Pancreas (tissue), 10 donors: Measurements from ENCODE around the gene C11orf86. TPM values are rescaled to one million over a fixed set of nuclear protein-coding genes. Genes with fewer than 3 reads are reported as not detected.

Experiments used
- ATAC-seq, 4 donors: fragments of 200-7000 bp; cut with Tn5 transposase; one replicate each; pipeline versions ENCODE4 v1.8.0 to v1.9.1; 2020; ENCODE audit warnings: mild to moderate bottlenecking in 4 of 4, moderate library complexity in 4 of 4
- DNase-seq, 6 donors: peaks; one replicate each; pipeline ENCODE4 v3.0.0-alpha.2; 2020
- FAIRE-seq: peaks from 2 replicates; lab custom pipeline; 2012; peaks lifted over from hg19 to GRCh38; lab: Jason Lieb, UNC
- H3K27ac ChIP-seq, 4 donors: fragments of 200-600 bp; sonication (generic); 1 replicate in 3 of 4; 2 replicates in 1 of 4; pipeline versions ENCODE4 v1.5.0 to v1.8.0; 2020
- H3K27me3 ChIP-seq, 4 donors: fragments of 200-600 bp; one replicate each; pipeline ENCODE4 v1.8.0; 2021
- H3K36me3 ChIP-seq, 3 donors: fragments of 200-600 bp; sonication (generic) in 1 of 3; one replicate each; pipeline versions ENCODE4 v1.5.0 to v1.8.0; 2020 to 2021
- H3K4me1 ChIP-seq, 3 donors: fragments of 200-600 bp; one replicate each; pipeline ENCODE4 v1.8.0; 2021
- H3K4me3 ChIP-seq, 4 donors: fragments of 200-600 bp; sonication (generic) in 2 of 4; one replicate each; pipeline versions ENCODE4 v1.5.0 to v1.8.0; 2020 to 2021
- H3K9me3 ChIP-seq, 4 donors: fragments of 200-600 bp; one replicate each; pipeline ENCODE4 v1.8.0; 2021
- CTCF ChIP-seq, 4 donors: fragments of 200-600 bp; sonication (generic) in 3 of 4; IDR thresholded peaks; one replicate each; pipeline versions ENCODE4 v1.5.0 to v1.8.0; 2021; ENCODE audit warnings: antibody characterized with exemption in 4 of 4
- WGBS, 2 donors: extraction: QIAGEN DNeasy Blood & Tissue Kit; methylation state at CpG; one replicate each; pipeline ENCODE4 v1.1.7; 2013; 5-methylcytosine and 5-hydroxymethylcytosine counted together
- intact Hi-C, 3 donors: fragments of 100-400 bp; cut with DNase I; formaldehyde crosslinking; loops; one replicate each; pipeline versions ENCODE4 v1.11.1 to v1.14.2; 2022
- polyA plus RNA-seq, 2 donors: library from polyadenylated mRNA; stranded (reverse); fragments of 200-250 nt; gene quantifications; one replicate each; pipeline ENCODE4 v1.2.3, GENCODE V29; 2013
- total RNA-seq, 6 donors: library from RNA; stranded (reverse); fragmentation: NEBNext Ultra II Directional in 4 of 6; extraction: Animal tissue kit (Norgen Biotek cat#: 25700) in 4 of 6; gene quantifications; one replicate each; pipeline versions ENCODE4 v1.2.1 to v1.2.4, GENCODE V29; 2021 to 2023
- donor health status: healthy with polysubstance abuse.
- donor health status: DM: no; HTN: no; CAD: no; lungs with moderate emphysema.
- donor health status: DM: no; HTN: no; CAD: no.
- donor health status: control.
- donor health status: control.
- donor health status: Bipolar disorder and iron deficiency.
- donor health status: DM: yes; HTN: yes; CAD: no.
- donor health status: DM: no; HTN: no; CAD: no.
- donor health status: DM: no; HTN: no; CAD: no.
- donor health status: DM: yes; HTN: yes; CAD: no.

The C11orf86 gene
- total and polyA plus RNA-seq, 8 donors, result 0.07 to 0.38 TPM; not detected in 6

DNA sequence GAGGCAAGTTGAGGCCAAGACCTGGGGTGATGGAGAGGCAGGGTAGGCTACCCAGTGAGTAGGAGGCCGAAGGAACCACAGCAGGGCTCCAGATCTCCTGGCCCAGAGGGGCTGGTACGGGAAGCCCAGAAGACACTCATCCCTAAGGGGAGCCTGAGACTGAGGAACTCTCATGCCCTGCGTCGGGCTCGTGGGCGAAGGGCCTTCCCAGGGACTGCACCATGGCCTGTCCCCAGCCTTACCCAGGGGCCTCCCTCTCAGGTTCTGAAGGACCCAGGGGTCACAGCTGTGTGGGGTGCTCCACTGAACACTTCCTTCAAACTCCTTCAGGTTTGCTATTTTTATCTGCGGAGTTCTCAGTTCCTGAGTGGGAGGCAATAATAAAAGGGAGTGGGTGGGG is 32.0 kb downstream of the C11orf86 start:
- DNase-seq, result no peak
- 94 to 98% methylated on average over 7 of the region's 7 CpGs for WGBS, 2 donors
- Histone ChIP-seq H3K4me3 (no peak overlapping the region), H3K27me3 (no peaks in the 10 kb centered on the region), H3K36me3 (no peaks in the 10 kb centered on the region), H3K9me3 (no peaks in the 10 kb centered on the region), H3K27ac (no peak overlapping the region), H3K4me1 (no peaks in the 10 kb centered on the region)
- no peak for FAIRE-seq
- intact Hi-C loops, result loop anchor here in 1 of 3 donors (10.0 kb wide), 1 partner anchor 252 kb away; no protein-coding TSS in a partner anchor
- TF ChIP-seq CTCF (IDR thresholded peaks at IDR 0.05), result no peak
- no peak for ATAC-seq

GRCh38 chr11:67010296-67010905 is 35.3 kb downstream of the C11orf86 start:
- TF ChIP-seq CTCF (IDR thresholded peaks at IDR 0.05), result no peak
- DNase-seq (no peak), ATAC-seq (no peak), FAIRE-seq (no peak)
- Histone ChIP-seq H3K4me3 (no peak overlapping the region), H3K4me1 (no peaks in the 10 kb centered on the region), H3K27me3 (no peaks in the 10 kb centered on the region), H3K27ac (no peak overlapping the region), H3K36me3 (no peaks in the 10 kb centered on the region), H3K9me3 (no peaks in the 10 kb centered on the region)
- intact Hi-C loops, result no loop called here
- 67 to 78% methylated on average over 7 of the region's 7 CpGs for WGBS, 2 donors

GRCh38 chr11:67013511-67014045 is 38.5 kb downstream of the C11orf86 start:
- H3K27me3 ChIP-seq, result no peaks in the 10 kb centered on the region
- 86% methylated on average over 11 of the region's 11 CpGs for WGBS, 2 donors
- H3K9me3 ChIP-seq, result no peaks in the 10 kb centered on the region
- H3K36me3 ChIP-seq, result no peaks in the 10 kb centered on the region
- H3K27ac ChIP-seq, result no peak overlapping the region
- ATAC-seq, result no peak
- no peak for TF ChIP-seq CTCF (IDR thresholded peaks at IDR 0.05)
- intact Hi-C loops, result no loop called here
- DNase-seq, result no peak
- no peak for FAIRE-seq
- no peaks in the 10 kb centered on the region for H3K4me1 ChIP-seq
- no peak overlapping the region for H3K4me3 ChIP-seq

- H3K4me1 ChIP-seq, result no peaks in the 10 kb centered on the region
- no peaks in the 10 kb centered on the region for H3K9me3 ChIP-seq
- H3K36me3 ChIP-seq, result no peaks in the 10 kb centered on the region
- H3K27me3 ChIP-seq, result no peaks in the 10 kb centered on the region
- no peak for TF ChIP-seq CTCF (IDR thresholded peaks at IDR 0.05)
- intact Hi-C loops, result no loop called here
- ATAC-seq, result no peak
- 89 to 93% methylated on average over 7 of the region's 7 CpGs for WGBS, 2 donors
- H3K4me3 ChIP-seq, result no peak overlapping the region
- FAIRE-seq, result no peak
- no peak for DNase-seq
- no peak overlapping the region for H3K27ac ChIP-seq
These were observed 39.2 kb downstream of the C11orf86 start for GRCh38 chr11:67014343-67014742.

DNA sequence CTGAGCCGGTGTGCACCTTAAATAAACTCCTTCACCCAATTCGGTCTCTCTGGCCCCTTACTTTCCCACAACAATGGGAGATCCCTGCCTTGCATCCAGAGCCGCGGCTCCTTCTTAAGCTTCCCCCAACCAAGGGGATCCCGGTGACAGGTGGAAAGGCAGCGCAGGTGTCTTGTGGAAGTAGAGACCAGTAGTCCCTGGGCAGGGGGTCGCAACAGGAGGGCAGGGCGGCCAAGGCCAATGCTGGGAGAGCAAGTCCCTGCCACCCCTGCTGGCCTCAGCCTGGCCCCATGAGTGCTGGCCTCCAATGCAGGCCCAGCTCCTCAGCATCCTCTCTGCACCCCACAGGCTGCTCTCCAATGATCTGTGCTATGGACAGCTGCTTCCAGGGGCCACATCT is 39.9 kb downstream of the C11orf86 start:
- no peak for TF ChIP-seq CTCF (IDR thresholded peaks at IDR 0.05)
- no peak for ATAC-seq
- DNase-seq, result no peak
- intact Hi-C loops, result no loop called here
- H3K27me3 ChIP-seq, result no peaks in the 10 kb centered on the region
- FAIRE-seq, result no peak
- H3K36me3 ChIP-seq, result no peaks in the 10 kb centered on the region
- no peaks in the 10 kb centered on the region for H3K9me3 ChIP-seq
- H3K27ac ChIP-seq, result no peak overlapping the region
- H3K4me1 ChIP-seq, result no peaks in the 10 kb centered on the region
- WGBS, 2 donors, result 84 to 88% methylated on average over 8 of the region's 8 CpGs
- no peak overlapping the region for H3K4me3 ChIP-seq
